Fibroblast of peridontal ligament (primary cell): ENCODE results near the gene UBE2QL1.
A peak's percentile ranks its signal among the peaks of the same experiment; 100 is the strongest.

Experiments used
- DNase-seq: peaks from one replicate; pipeline ENCODE4 v3.0.0-alpha.2; 2010; ENCODE audit errors: extremely low read depth

The UBE2QL1 gene

DNA sequence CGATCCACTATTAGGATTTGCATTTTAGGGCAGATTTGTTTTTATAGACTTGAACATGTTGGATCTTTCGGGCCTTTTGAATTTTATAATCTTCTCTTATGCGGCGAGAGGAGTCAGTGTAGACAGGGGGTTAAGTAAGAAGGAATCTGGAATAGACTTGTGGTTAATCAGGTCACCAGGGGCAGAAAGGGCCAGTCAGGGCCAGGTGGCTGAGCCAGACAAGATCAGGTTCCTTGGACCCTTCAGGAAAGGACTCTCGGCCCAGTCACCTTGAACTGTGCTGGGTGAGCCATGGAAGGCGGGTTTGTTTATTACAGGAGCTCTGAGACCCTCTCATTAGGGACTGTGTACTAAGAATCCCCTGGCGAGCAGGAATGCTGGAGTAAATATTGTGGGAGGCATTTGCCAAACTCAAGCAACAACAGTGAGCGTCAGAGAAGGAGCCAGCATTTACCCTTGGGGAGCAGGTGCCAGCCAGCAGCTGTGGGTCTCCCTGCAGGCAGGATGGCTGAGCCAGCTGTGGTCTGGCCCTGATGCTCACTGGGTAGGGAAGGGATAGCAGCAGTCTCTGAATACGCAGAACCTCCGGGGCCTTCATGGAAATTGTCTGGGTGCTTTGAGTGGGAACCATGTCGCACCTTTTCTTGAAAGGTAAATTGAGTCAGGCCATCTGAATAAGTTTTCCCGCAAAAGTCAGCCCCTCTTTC, 79.2 kb downstream of the UBE2QL1 start:
- no peak for DNase-seq

DNA sequence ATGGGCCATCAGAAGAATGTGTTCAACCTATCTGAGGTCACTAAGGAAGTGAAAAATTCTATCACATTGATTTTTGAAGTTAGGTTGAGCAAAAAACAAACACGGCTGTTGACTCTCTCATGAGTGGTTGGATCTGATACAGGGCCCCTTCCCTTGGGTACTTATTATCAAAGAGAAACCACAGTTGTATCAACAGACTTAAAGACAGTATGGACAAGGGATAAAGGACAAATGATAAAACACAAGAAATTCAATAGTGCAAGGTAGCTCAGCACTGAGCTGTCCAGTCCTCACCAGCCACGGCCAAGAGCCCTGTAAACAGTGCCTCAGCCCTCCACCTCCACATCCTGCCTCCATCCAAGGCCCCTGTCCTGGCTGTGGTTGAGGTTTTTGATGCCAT, 86.9 kb downstream of the UBE2QL1 start:
- no peak for DNase-seq

DNA sequence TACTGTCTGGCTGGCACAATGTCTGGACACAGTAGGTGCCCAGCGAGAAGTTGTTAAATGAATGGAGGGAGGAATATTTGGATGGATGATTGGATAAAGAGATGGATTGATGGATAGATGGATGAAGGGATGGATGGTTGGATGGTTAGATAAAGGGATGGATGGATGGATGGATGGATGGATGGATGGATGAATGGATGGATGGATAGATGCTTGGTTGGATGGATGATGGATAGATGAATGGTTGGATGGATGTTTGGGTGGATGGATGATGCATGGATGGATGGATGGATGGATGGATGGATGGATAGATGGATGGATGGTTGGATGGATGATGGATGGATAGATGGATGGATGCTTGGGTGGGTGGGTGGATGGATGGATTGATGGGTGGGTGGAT, 90.4 kb downstream of the UBE2QL1 start:
- DNase-seq = no peak

DNA sequence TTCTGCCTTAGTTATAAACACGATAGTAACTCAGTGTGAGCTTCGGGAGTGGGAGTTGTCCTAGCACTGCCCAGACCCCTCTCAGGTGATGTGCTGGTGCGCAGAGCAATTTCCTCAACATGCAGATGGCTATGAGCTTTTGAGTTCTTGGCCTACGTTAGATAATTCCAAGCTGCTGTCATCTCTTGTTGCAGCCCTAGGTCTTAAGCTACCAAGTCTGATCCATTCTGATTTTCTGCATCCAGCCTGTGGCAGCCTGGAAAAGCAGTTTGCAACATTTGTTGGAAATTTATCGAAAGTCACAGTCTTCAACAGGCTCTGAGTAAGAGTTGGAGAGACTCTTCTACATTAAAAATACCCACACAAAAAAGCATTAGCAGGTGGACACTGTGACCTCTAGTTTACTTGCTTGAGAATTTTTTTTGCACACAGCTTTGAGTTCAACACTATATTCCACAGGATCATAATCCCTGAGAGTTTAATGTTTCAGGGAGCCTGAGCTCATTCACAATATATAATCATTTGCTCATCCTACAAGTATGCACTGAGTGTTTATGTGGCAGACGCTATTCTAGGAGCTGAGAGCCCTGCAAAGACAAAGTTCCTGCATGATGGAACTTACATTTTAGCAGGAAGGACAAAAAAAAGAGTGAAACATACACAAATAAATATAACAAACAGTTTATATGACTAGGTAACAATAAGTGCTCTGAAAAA, 91.6 kb downstream of the UBE2QL1 start:
- DNase-seq = peak; percentile 8

DNA sequence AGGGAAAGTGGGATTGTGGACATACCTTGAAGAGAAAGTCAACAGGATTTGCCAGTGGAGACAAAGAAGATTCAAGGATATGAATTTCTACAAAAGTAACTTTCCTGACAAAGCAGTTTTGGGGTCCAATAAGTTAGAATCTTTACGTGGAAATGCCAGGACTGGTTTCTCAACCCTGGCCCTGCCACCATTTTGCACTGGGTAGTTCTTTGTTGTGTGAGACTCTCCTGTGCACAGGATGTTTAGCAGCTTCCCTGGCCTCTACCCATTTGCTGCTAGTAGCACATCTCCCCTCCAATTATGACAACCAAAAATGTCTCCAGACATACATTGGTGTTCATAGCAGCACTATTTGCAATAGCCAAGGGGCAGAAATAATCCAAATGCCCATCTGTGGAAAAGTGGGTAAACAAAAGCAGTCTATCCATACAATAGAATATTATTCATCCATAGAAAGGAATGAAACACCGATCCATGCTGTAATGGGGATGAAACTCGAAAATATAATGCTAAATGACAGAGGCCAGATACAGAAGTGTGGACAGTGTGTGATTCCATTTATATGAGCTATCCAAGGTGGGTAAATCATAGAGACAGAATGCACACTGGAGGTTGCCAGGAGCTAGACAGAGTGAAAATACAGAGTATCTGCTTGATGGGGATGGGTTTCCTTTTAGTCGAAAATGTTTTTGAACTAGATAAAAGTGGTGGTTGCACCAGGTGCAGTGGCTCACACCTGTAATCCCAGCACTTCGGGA, 92.8 kb downstream of the UBE2QL1 start:
- no peak for DNase-seq

DNA sequence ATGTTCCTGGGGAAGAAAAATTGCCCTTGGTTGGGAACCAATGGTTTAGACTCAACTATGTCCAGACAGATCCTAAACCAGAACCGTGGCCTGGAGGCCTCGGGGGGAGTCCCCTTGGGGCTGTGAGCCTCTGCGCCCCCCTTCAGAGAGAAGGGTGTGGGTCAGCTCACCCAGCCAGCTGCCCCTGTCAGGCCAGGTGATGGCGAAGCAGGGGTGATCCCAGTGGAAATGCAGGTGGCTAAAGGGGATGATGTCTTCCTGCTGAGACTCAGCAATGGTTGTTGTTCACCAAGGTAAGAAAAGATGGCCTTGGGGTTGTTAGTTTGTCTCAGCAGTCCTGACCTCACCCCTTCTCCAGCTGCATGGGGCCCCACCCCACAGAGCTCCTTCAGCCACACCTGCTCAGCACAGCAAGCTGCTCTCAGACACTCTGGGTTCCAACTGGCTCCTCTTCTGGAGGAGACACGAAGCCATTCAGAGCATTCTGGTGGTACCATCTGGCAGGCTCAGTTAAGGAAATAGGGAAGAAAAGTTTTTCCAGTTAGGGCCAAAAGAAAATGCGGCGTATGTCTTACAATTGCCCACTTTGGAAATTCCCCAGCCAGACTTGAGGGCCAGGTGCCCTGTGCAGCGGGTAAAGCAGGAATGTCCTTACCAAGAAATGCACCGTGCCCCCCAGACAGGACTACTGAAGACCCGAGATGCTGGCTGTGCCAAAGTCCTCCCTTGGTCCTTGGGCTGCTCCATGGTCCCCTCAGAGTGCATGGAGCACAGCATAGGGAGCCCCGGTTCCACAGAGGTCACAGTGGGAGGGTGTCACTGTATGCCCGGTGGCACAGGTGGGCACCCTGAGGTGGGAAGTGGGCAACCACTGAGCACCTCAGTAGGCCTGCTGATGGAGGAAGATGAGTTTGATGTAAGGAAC, 94.0 kb downstream of the UBE2QL1 start:
- DNase-seq = no peak

DNA sequence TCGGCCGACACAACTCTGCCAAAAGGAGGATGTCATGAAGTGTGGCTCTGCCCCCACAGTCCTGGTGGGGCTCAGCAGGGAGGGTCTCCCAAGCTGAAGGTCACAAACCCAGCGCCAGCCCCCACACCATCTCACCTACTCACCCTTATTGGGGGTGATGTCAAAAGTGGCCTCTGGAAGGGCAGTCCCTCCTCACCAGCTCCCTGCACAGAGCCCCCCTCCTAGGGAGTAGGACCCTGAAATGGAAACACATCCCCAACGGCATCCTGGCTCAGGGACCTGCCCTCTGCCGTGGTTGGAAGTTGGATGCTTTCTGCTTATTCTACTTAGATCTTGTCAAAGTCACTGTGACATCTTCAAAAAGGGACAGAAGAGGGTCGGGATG, 94.7 kb downstream of the UBE2QL1 start:
- no peak for DNase-seq

DNA sequence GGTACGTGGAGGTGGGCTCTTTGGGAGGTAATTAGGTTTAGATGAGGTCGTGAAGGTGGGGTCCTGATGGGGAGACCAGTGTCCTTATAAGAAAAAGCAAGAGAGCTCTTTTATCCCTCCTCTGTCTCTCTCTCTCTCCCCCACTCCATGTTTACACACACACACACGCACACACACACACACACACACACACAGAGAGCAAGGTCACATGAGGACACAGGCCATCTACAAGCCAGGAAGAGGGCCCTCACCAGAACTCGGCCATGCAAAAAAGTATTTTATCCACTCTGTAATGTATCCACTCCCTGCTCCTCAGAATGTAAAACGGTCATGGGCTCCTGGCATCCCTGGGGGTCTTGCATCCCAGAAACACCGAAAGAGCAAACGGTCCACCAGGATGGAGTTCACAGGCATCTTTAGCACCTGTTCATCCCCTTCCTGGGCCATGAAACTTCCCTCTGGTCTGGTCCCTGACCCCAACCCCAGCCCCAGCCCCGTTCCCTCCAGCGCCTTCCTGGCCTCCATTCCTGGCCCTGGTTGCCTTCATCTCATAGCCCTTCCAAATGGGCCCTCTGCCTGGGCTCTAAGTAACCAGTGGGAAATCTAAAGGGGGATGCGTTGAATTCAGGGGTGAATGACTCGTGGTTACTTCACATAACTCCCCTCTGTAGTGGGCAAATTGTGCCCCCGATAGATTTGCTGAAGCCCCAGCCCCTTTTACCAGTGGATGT, 95.3 kb downstream of the UBE2QL1 start:
- no peak for DNase-seq
